H9 (cell line): Measurements from ENCODE around the gene NAPB. TPM values are rescaled to one million over a fixed set of nuclear protein-coding genes. Genes with fewer than 3 reads are reported as not detected.

Source experiments
- DNase-seq: peaks from one replicate; pipeline ENCODE4 v3.0.0-alpha.2; 2017
- H2AFZ ChIP-seq: one replicate; pipeline ENCODE4 v1.6.1; 2013; ENCODE audit warnings: mild to moderate bottlenecking, low read length, control low read depth, moderate library complexity
- H2AK5ac ChIP-seq: 2 replicates; pipeline ENCODE4 v1.6.1; 2013; ENCODE audit warnings: low read length, control low read depth, mixed read lengths; ENCODE audit not compliant: insufficient read length
- H2BK120ac ChIP-seq: one replicate; pipeline ENCODE4 v1.6.1; 2013; ENCODE audit warnings: low read depth, mild to moderate bottlenecking, low read length, control low read depth, inconsistent platforms; ENCODE audit not compliant: poor library complexity, severe bottlenecking
- H2BK12ac ChIP-seq: 2 replicates; pipeline ENCODE4 v1.6.1; 2013; ENCODE audit warnings: low read length, control low read depth, mixed read lengths, low read depth; ENCODE audit not compliant: insufficient read length
- H2BK15ac ChIP-seq: 2 replicates; pipeline ENCODE4 v1.6.1; 2013; ENCODE audit warnings: low read depth, low read length, control low read depth
- H2BK20ac ChIP-seq: one replicate; pipeline ENCODE4 v1.6.1; 2013; ENCODE audit warnings: low read depth, mild to moderate bottlenecking, low read length, control low read depth, inconsistent platforms; ENCODE audit not compliant: poor library complexity, severe bottlenecking
- H2BK5ac ChIP-seq: 2 replicates; pipeline ENCODE4 v1.6.1; 2013; ENCODE audit warnings: low read length, control low read depth, mixed read lengths; ENCODE audit not compliant: insufficient read length
- H3K14ac ChIP-seq: 2 replicates; pipeline ENCODE4 v1.6.1; 2013; ENCODE audit warnings: low read length, control low read depth; ENCODE audit not compliant: insufficient read depth
- H3K18ac ChIP-seq: 2 replicates; pipeline ENCODE4 v1.6.1; 2013; ENCODE audit warnings: low read depth, mild to moderate bottlenecking, mixed read lengths, low read length, control low read depth; ENCODE audit not compliant: insufficient read length
- H3K23ac ChIP-seq: 2 replicates; pipeline ENCODE4 v1.6.1; 2013; ENCODE audit warnings: low read length, control low read depth, mixed read lengths, low read depth; ENCODE audit not compliant: insufficient read length
- H3K23me2 ChIP-seq: 2 replicates; pipeline ENCODE4 v1.6.1; 2013; ENCODE audit warnings: low read depth, mild to moderate bottlenecking, mixed read lengths, low read length, control low read depth; ENCODE audit not compliant: insufficient read length, poor library complexity, severe bottlenecking
- H3K27ac ChIP-seq: 2 replicates; pipeline ENCODE4 v1.5.1; 2013; ENCODE audit warnings: low read length, control low read depth, mixed read lengths, low read depth; ENCODE audit not compliant: insufficient read length
- H3K27me3 ChIP-seq: 2 replicates; pipeline ENCODE4 v1.6.1; 2013; ENCODE audit warnings: low read length, control low read depth, inconsistent platforms; ENCODE audit not compliant: insufficient read depth
- H3K4ac ChIP-seq: 2 replicates; pipeline ENCODE4 v1.6.1; 2013; ENCODE audit warnings: low read depth, mild to moderate bottlenecking, control low read depth, inconsistent platforms, low read length, moderate library complexity
- H3K4me1 ChIP-seq: 2 replicates; pipeline ENCODE4 v1.6.1; 2013; ENCODE audit warnings: low read length, control low read depth, inconsistent platforms; ENCODE audit not compliant: insufficient read depth
- H3K4me2 ChIP-seq: 2 replicates; pipeline ENCODE4 v1.6.1; 2013; ENCODE audit warnings: low read length, control low read depth, mixed read lengths; ENCODE audit not compliant: insufficient read length, insufficient read depth
- H3K56ac ChIP-seq: 2 replicates; pipeline ENCODE4 v1.6.1; 2013; ENCODE audit warnings: low read depth, mild to moderate bottlenecking, mixed read lengths, low read length, control low read depth; ENCODE audit not compliant: insufficient read length
- H3K79me1 ChIP-seq: 2 replicates; pipeline ENCODE4 v1.6.1; 2013; ENCODE audit warnings: low read depth, mild to moderate bottlenecking, moderate library complexity, low read length, control low read depth, inconsistent platforms; ENCODE audit not compliant: insufficient read depth, poor library complexity, severe bottlenecking
- H3K79me2 ChIP-seq: 2 replicates; pipeline ENCODE4 v1.6.1; 2013; ENCODE audit warnings: low read length, control low read depth, inconsistent platforms; ENCODE audit not compliant: insufficient read depth
- H3K9ac ChIP-seq: 2 replicates; pipeline ENCODE4 v1.6.1; 2013; ENCODE audit warnings: low read length, control low read depth, mixed read lengths; ENCODE audit not compliant: insufficient read length; ENCODE audit errors: extremely low read depth
- H3K9me3 ChIP-seq: one replicate; pipeline ENCODE4 v1.6.1; 2013; ENCODE audit warnings: low read depth, low read length, inconsistent platforms; ENCODE audit not compliant: control insufficient read depth
- H3T11ph ChIP-seq: one replicate; pipeline ENCODE4 v1.6.1; 2013; ENCODE audit warnings: mild to moderate bottlenecking, low read length, control low read depth, inconsistent platforms
- H4K20me1 ChIP-seq: one replicate; pipeline ENCODE4 v1.6.1; 2013; ENCODE audit not compliant: control insufficient read depth, insufficient read length, insufficient read depth
- H4K5ac ChIP-seq: 2 replicates; pipeline ENCODE4 v1.6.1; 2013; ENCODE audit warnings: low read depth, mild to moderate bottlenecking, mixed read lengths, low read length, control low read depth; ENCODE audit not compliant: insufficient read length
- H4K8ac ChIP-seq: replicated peaks from 2 replicates; pipeline ENCODE4 v1.6.1; 2013; ENCODE audit warnings: low read length, control low read depth, mixed read lengths, low read depth; ENCODE audit not compliant: insufficient read length
- H4K91ac ChIP-seq: 2 replicates; pipeline ENCODE4 v1.6.1; 2013; ENCODE audit warnings: low read depth, mild to moderate bottlenecking, moderate library complexity, mixed read lengths, low read length, control low read depth; ENCODE audit not compliant: insufficient read length
- H3K27ac Mint-ChIP-seq, 3 experiments: 2 replicates in 2 of 3; 3 replicates in 1 of 3; pipeline ENCODE4 v1.8.0; 2020 to 2021; ENCODE audit warnings: mixed read lengths in 3 of 3, mild to moderate bottlenecking in 1 of 3, moderate library complexity in 1 of 3
- H3K27me3 Mint-ChIP-seq: 2 replicates; pipeline ENCODE4 v1.8.0; 2021; ENCODE audit warnings: low read depth, mild to moderate bottlenecking, moderate library complexity, mixed read lengths
- H3K36me3 Mint-ChIP-seq, 3 experiments: 2 replicates in 2 of 3; 3 replicates in 1 of 3; pipeline ENCODE4 v1.8.0; 2020 to 2021; ENCODE audit warnings: low read depth in 3 of 3, mixed read lengths in 3 of 3; ENCODE audit not compliant: insufficient read depth in 1 of 3
- H3K4me1 Mint-ChIP-seq, 2 experiments: 2 replicates each; pipeline ENCODE4 v1.8.0; 2020; ENCODE audit warnings: mixed read lengths in 2 of 2
- H3K4me3 Mint-ChIP-seq, 2 experiments: 2 replicates in 1 of 2; 3 replicates in 1 of 2; pipeline ENCODE4 v1.8.0; 2020 to 2021; ENCODE audit warnings: mild to moderate bottlenecking in 2 of 2, mixed read lengths in 2 of 2, moderate library complexity in 1 of 2
- H3K9me3 Mint-ChIP-seq, 2 experiments: 2 replicates in 1 of 2; 3 replicates in 1 of 2; pipeline ENCODE4 v1.8.0; 2020; ENCODE audit warnings: mild to moderate bottlenecking in 2 of 2, mixed read lengths in 2 of 2, moderate library complexity in 1 of 2
- WGBS: extraction: QIAGEN DNeasy Blood & Tissue Kit; methylation state at CpG from one replicate; pipeline ENCODE4 v1.1.7; 2013; ENCODE audit warnings: missing lambda C conversion rate, low lambda C conversion rate, mixed read lengths; ENCODE audit not compliant: insufficient read length; ENCODE audit errors: extremely low coverage; 5-methylcytosine and 5-hydroxymethylcytosine counted together
- total RNA-seq: library from RNA; stranded (reverse); gene quantifications from 2 replicates; pipeline ENCODE4 v1.2.1, GENCODE V29; 2021
- TF ChIP-seq, protein P1 (sequence below): fragments of 200-600 bp; sonication (generic); conservative IDR thresholded peaks from 3 replicates; pipeline ENCODE4 v1.8.0; 2021; ENCODE audit warnings: antibody characterized with exemption, mild to moderate bottlenecking

NAPB gene
- total RNA-seq, 1 experiment from 2014 or later, result 10.4 TPM

- Mint-ChIP-seq H3K27ac (no peak overlapping the region), H3K36me3 (no peaks in the 10 kb centered on the region)
Measured at GRCh38 chr20:23437126-23437899, 16.0 kb upstream of the NAPB start.

More at GRCh38 chr20:23437126-23437899, 16.0 kb upstream of the NAPB start:
- no peak overlapping the region for H2BK12ac ChIP-seq
- H3K4me1 Mint-ChIP-seq, result peaks cover 0 to 6% of the 10 kb centered on the region in 2 experiments; a peak in 2 of 4 replicates
- no peaks in the 10 kb centered on the region for H3K79me2 ChIP-seq
- no peaks in the 10 kb centered on the region for H3K79me1 ChIP-seq
- no peak for DNase-seq
- no peak overlapping the region for H2BK20ac ChIP-seq
- no peak overlapping the region for H3K18ac ChIP-seq
- H2AFZ ChIP-seq, result no peak overlapping the region
- no peak overlapping the region for H3K4me2 ChIP-seq
- H4K91ac ChIP-seq, result no peak overlapping the region
- no peaks in the 10 kb centered on the region for H4K20me1 ChIP-seq
- no peak overlapping the region for H3T11ph ChIP-seq
- TF ChIP-seq, protein P1, sequence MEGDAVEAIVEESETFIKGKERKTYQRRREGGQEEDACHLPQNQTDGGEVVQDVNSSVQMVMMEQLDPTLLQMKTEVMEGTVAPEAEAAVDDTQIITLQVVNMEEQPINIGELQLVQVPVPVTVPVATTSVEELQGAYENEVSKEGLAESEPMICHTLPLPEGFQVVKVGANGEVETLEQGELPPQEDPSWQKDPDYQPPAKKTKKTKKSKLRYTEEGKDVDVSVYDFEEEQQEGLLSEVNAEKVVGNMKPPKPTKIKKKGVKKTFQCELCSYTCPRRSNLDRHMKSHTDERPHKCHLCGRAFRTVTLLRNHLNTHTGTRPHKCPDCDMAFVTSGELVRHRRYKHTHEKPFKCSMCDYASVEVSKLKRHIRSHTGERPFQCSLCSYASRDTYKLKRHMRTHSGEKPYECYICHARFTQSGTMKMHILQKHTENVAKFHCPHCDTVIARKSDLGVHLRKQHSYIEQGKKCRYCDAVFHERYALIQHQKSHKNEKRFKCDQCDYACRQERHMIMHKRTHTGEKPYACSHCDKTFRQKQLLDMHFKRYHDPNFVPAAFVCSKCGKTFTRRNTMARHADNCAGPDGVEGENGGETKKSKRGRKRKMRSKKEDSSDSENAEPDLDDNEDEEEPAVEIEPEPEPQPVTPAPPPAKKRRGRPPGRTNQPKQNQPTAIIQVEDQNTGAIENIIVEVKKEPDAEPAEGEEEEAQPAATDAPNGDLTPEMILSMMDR, result no peak
- no peak overlapping the region for H3K4ac ChIP-seq
- H3K23ac ChIP-seq, result no peak overlapping the region
- no peaks in the 10 kb centered on the region for H3K9me3 ChIP-seq
- no CpG with 5 or more reads among the region's 9 CpGs for WGBS
- H2AK5ac ChIP-seq, result no peak overlapping the region
- H3K27ac ChIP-seq, result no peak overlapping the region
- H3K4me1 ChIP-seq, result no peaks in the 10 kb centered on the region
- H2BK15ac ChIP-seq, result no peak overlapping the region
- H3K56ac ChIP-seq, result no peak overlapping the region
- H3K27me3 Mint-ChIP-seq, result no peaks in the 10 kb centered on the region; the same call in 1 of the 2 replicates
- H2BK120ac ChIP-seq, result no peak overlapping the region
- no peak overlapping the region for H3K14ac ChIP-seq
- no peak overlapping the region for H4K5ac ChIP-seq
- no peak overlapping the region for H2BK5ac ChIP-seq
- no peaks in the 10 kb centered on the region for H3K9me3 Mint-ChIP-seq
- no peaks in the 10 kb centered on the region for H3K27me3 ChIP-seq
- H4K8ac ChIP-seq, result no peak overlapping the region
- no peak overlapping the region for H3K4me3 Mint-ChIP-seq
- H3K23me2 ChIP-seq, result no peaks in the 10 kb centered on the region
- H3K9ac ChIP-seq, result no peak overlapping the region
